HL-60 (cell line): ENCODE results near the gene ADIRF.

Experiments used
- DNase-seq, 2 experiments: peaks; one replicate each; pipeline ENCODE4 v3.0.0-alpha.2; 2010 to 2020; ENCODE audit warnings: low read depth in 1 of 2, low spot score in 1 of 2
- H3K27ac ChIP-seq: fragments of 250-450 bp; sonication (Bioruptor Pico); replicated peaks from 2 replicates; pipeline ENCODE4 v1.5.1; 2020; ENCODE audit warnings: mild to moderate bottlenecking, moderate library complexity
- H3K27me3 ChIP-seq: fragments of 250-450 bp; sonication (Bioruptor Pico); 2 replicates; pipeline ENCODE4 v1.5.1; 2021; ENCODE audit warnings: mild to moderate bottlenecking, moderate library complexity; ENCODE audit not compliant: insufficient read depth, poor library complexity, severe bottlenecking
- H3K4me3 ChIP-seq: replicated peaks from 2 replicates; pipeline ENCODE4 v1.5.1; 2011; ENCODE audit warnings: mild to moderate bottlenecking, control low read depth, low read length; ENCODE audit not compliant: insufficient read depth
- CTCF ChIP-seq: IDR thresholded peaks from one replicate; pipeline ENCODE4 v1.5.1; 2011; ENCODE audit warnings: low read length, control low read depth, inconsistent platforms; ENCODE audit not compliant: insufficient read depth
- GABPA ChIP-seq: IDR thresholded peaks from 2 replicates; pipeline ENCODE4 v1.6.1; 2012; ENCODE audit warnings: low read depth
- POLR2AphosphoS5 ChIP-seq: IDR thresholded peaks from 2 replicates; pipeline ENCODE4 v1.6.1; 2012; ENCODE audit warnings: low read depth
- REST ChIP-seq: IDR thresholded peaks from 2 replicates; pipeline ENCODE4 v1.6.1; 2012; ENCODE audit warnings: low read depth; ENCODE audit not compliant: insufficient replicate concordance
- SPI1 ChIP-seq: IDR thresholded peaks from 2 replicates; pipeline ENCODE4 v1.6.1; 2012; ENCODE audit warnings: low read depth, mild to moderate bottlenecking, borderline replicate concordance

The ADIRF gene

GRCh38 chr10:86943316-86944030 lies 24.8 kb upstream of the ADIRF start:
- DNase-seq: no peak
- H3K4me3 ChIP-seq: no peak overlapping the region
- no peaks in the 10 kb centered on the region for H3K27me3 ChIP-seq
- no peak overlapping the region for H3K27ac ChIP-seq
- TF ChIP-seq CTCF (no peak), GABPA (no peak), POLR2AphosphoS5 (no peak), REST (no peak), SPI1 (no peak)

- no peak overlapping the region for H3K27ac ChIP-seq
- H3K4me3 ChIP-seq: no peak overlapping the region
- TF ChIP-seq GABPA: no peak
- TF ChIP-seq SPI1: no peak
- DNase-seq: no peak
- no peaks in the 10 kb centered on the region for H3K27me3 ChIP-seq
These were observed 24.3 kb upstream of the ADIRF start for GRCh38 chr10:86944031-86944419.

GRCh38 chr10:86944471-86944870 lies 23.8 kb upstream of the ADIRF start:
- Histone ChIP-seq H3K27ac (no peak overlapping the region), H3K27me3 (no peaks in the 10 kb centered on the region), H3K4me3 (no peak overlapping the region)
- no peak for DNase-seq
- no peak for TF ChIP-seq GABPA
- TF ChIP-seq POLR2AphosphoS5: no peak
- no peak for TF ChIP-seq CTCF

GRCh38 chr10:86944907-86945306 lies 23.4 kb upstream of the ADIRF start:
- no peak for DNase-seq
- no peak overlapping the region for H3K4me3 ChIP-seq
- no peak for TF ChIP-seq GABPA
- TF ChIP-seq REST: no peak
- TF ChIP-seq POLR2AphosphoS5: no peak
- no peak for TF ChIP-seq SPI1
- TF ChIP-seq CTCF: no peak
- H3K27ac ChIP-seq: no peak overlapping the region
- no peaks in the 10 kb centered on the region for H3K27me3 ChIP-seq
